Esophagus muscularis mucosa (tissue), 3 donors: ENCODE measurements around the gene PIK3R6.

Source experiments
- POLR2A ChIP-seq: fragments of 450-650 bp; IDR thresholded peaks from one replicate; pipeline ENCODE4 v1.6.1; 2017; ENCODE audit warnings: antibody characterized with exemption, moderate library complexity, mild to moderate bottlenecking, low read depth
- POLR2AphosphoS5 ChIP-seq, 2 donors: sonication (generic); formaldehyde crosslinking; IDR thresholded peaks; one replicate each; pipeline ENCODE4 v1.6.1; 2017; ENCODE audit warnings: antibody characterized with exemption in 2 of 2
- TF ChIP-seq, protein P1 (sequence below), 3 experiments: fragments of 200-600 bp in 2 of 3; fragments of 450-650 bp in 1 of 3; sonication (generic) in 2 of 3; IDR thresholded peaks; one replicate each; pipeline ENCODE4 v1.5.1; 2017 to 2019; ENCODE audit warnings: antibody characterized with exemption in 3 of 3, mild to moderate bottlenecking in 2 of 3, moderate library complexity in 1 of 3

GRCh38 chr17:8913091-8913490 is 45.6 kb upstream of the PIK3R6 start:
- TF ChIP-seq POLR2AphosphoS5 (IDR thresholded peaks at IDR 0.05), result no peak
- TF ChIP-seq, protein P1, sequence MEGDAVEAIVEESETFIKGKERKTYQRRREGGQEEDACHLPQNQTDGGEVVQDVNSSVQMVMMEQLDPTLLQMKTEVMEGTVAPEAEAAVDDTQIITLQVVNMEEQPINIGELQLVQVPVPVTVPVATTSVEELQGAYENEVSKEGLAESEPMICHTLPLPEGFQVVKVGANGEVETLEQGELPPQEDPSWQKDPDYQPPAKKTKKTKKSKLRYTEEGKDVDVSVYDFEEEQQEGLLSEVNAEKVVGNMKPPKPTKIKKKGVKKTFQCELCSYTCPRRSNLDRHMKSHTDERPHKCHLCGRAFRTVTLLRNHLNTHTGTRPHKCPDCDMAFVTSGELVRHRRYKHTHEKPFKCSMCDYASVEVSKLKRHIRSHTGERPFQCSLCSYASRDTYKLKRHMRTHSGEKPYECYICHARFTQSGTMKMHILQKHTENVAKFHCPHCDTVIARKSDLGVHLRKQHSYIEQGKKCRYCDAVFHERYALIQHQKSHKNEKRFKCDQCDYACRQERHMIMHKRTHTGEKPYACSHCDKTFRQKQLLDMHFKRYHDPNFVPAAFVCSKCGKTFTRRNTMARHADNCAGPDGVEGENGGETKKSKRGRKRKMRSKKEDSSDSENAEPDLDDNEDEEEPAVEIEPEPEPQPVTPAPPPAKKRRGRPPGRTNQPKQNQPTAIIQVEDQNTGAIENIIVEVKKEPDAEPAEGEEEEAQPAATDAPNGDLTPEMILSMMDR (IDR thresholded peaks at IDR 0.05), result no peak
- TF ChIP-seq POLR2A, result no peak
